ENCODE measurements around the gene TMEM41A.
"Not testable (repeated sequence)": the region's sequence is repeated elsewhere in the genome, so short reads cannot be mapped to it uniquely, and the experiment has no call there.

TMEM41A gene

DNA sequence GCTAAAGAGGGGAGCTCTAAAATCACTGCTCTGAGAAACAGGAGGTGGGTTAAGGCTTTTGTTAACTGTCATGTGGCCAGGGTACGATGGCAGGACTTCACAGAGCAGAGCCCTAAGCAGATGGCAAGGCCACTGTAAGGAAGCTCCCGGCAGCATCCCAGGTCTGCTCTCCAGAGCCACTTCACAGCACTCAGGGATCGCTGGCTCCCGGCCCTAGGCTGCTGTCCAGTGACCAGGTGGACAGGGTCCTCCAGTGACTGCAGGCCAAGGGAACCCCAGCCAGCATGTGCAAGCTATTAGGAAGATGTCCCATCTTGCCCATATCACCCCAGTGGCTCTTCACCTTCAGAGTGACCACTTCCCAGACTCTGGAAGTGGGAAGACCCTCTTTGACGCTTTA is 10.4 kb downstream of the TMEM41A start:
- DNase-seq (ENCODE audit: low spot score) = no peak

DNA sequence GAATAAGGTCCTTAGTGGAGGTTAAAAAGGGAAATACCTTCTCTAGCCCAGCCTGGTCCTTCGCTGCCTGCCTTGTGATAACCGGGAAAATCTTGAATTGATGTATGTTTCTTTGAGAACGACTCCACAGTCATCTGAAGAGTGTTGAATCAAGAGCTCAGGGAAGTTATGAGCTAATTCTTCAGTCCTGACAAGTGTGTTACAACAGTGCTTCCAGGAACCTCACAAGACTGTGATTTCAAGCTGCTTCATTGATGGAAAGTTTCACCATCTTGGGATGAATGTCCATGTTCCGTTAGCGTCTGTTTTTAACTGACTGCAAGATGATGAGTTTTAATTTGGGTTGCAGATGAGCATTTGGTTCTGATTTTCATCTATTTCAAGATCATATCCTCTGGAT is 12.4 kb downstream of the TMEM41A start:
- no peak for DNase-seq (ENCODE audit: low spot score)

GRCh38 chr3:185484296-185484695 is 14.5 kb downstream of the TMEM41A start:
- DNase-seq (ENCODE audit: low spot score) = no peak

DNA sequence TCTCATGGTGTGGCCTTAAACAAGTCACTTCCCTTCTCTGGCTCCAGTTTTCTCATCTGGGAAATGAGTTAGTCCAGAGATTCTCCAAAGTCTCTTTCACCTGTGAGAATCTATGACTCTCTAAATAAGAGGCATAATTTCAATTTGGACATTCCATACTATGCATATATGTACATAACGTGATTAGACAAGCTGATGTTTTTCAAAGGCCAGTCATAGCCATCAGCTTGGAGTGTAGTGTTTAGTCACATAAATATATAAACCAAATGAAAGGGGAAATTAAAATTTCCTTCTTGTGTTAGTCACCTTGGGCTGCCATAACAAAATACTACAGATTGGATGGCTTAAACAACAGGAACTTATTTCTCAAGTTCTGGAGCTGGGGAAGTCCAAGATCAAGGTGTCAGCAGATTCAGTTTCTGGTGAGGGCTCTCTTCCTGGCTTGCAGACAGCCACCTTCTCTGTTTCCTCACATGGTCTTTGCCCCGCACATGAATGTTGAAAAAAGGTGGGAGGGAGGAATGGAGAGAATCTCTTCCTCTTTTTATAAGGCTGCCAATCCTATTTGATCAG is 19.4 kb downstream of the TMEM41A start:
- DNase-seq (ENCODE audit: low spot score) = no peak

DNA sequence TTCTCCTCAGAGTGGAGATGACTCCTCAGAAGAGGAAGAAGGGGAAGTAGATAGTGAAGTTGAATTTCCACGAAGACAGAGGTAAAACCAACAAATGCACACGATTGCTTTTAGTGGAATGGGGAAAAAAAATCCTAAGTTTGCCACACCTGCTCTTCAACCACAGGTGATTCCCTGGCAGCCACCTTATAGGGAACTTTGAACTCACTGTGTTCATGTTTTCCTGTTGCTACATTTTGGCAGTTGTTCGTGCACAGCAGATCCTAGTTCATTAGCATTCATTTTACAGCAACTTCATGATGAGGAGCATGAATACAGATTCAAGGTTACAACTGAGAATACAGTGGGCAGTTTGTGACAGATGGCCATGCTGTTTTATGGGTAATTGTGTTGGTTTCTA is 21.5 kb downstream of the TMEM41A start:
- no peak for DNase-seq (ENCODE audit: low spot score)

GRCh38 chr3:185474922-185475321 is 23.9 kb downstream of the TMEM41A start:
- DNase-seq (ENCODE audit: low spot score) = not testable (repeated sequence)

DNA sequence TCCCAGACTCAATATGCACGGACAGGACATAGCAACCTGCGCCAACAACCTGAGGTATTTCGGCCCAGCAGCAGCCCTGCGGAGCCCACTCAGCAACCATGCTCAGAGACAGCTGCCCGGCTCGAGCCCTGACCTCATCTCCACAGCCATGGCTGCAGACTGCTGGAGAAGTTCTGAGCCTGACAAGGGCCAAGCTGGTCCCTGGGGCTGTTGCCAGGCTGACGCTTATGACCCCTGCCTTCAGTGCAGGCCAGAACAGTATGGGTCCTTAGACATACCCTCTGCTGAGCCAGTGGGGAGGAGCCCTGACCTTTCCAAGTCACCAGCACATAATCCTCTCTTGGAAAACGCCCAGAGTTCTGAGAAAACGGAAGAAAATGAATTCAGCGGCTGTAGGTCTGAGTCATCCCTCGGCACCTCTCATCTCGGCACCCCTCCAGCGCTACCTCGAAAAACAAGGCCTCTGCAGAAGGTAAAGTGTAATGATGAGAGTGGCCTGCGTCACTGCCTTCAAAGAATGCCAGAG is 25.5 kb downstream of the TMEM41A start:
- no peak for DNase-seq (ENCODE audit: low spot score)

GRCh38 chr3:185470323-185470722 is 28.5 kb downstream of the TMEM41A start:
- no peak for DNase-seq (ENCODE audit: low spot score)

GRCh38 chr3:185469542-185469941 is 29.3 kb downstream of the TMEM41A start:
- DNase-seq (ENCODE audit: low spot score) = no peak

DNA sequence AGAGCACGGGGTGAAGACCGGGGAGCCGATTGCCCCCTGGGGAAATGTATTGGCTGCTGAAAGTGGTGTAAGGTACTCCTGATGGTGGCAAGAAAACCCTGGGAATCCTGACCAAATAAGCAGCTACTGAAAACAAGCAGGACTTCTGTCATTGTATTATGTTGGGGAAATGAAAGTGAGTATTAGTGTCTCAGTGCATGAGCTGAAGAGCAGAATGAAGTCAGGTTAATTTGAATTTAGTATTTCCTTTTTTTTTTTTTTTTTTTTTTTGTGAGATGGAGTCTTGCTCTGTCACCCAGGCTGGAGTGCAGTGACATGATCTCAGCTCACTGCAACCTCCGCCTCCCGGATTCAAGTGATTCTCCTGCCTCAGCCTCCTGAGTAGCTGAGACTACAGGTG is 32.7 kb downstream of the TMEM41A start:
- DNase-seq (ENCODE audit: low spot score) = not testable (repeated sequence)

GRCh38 chr3:185465471-185465870 is 33.4 kb downstream of the TMEM41A start:
- DNase-seq (ENCODE audit: low spot score) = no peak

DNA sequence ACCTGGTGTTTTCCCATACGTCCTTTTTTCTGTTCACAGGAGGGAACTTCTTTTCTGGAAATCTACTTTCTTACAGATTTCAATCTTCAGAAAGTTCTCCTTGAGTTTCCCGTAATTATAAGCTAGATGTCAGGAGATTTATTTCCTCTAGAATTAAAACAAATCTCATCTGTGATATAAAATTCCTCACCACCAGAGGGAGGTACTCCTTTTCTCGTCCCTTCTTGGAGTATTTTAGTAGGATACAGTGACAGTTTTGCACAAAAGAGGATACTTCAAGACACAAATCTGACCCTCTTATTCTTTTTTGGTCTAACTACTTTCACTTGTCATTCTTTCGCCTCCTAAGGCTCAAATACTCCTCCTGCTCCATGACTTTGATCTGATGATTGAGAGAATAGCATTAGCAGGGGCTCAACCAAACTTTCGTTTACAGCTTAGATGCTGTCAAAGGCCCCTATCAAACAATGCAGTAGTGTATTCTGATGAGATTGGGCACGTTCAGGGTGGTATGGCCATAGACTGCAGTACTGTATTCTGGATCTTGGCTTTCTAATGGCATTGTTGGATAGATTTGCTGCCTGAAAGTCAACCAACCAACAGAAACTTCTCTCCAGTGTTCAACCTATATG is 38.0 kb downstream of the TMEM41A start:
- DNase-seq (ENCODE audit: low spot score) = peak; percentile 39

DNA sequence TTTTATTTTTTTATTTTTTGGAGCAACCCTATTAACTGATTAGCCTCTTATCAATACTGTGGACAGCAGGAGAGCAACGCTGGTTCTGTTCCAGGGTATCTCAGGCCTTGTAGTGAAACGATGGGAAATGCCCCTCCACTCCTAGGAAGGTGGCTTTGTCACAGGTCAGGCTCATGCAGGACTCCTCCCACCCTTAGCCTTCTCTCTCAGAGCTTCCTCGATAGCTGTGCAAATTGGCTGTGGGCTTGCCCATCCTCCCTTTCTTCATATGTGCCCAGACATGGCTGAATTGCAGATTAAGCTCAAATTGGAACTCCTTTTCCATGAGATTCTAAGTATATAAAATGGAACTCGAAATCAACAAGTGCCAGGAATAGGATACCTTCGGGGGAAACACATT is 38.5 kb downstream of the TMEM41A start:
- DNase-seq (ENCODE audit: low spot score) = no peak

DNA sequence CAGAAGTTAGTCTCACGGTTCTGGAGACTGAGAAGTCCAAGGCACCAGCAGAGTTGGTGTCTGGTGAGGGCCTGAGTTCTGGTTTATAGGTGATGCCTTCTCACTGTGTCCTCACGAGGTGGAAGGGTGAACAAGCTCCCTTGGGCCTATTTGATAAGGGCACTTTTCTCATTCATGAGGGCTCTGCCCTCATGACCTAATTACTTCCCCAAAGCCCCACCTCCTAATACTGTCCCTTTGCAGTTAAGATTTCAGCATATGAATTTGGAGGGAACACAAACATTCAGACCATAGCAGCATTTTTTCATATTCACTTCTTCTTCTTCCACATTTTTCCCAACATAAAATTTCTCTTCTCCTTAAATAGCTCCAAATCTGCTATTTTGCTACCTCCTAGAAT is 41.5 kb downstream of the TMEM41A start:
- DNase-seq (ENCODE audit: low spot score) = no peak

DNA sequence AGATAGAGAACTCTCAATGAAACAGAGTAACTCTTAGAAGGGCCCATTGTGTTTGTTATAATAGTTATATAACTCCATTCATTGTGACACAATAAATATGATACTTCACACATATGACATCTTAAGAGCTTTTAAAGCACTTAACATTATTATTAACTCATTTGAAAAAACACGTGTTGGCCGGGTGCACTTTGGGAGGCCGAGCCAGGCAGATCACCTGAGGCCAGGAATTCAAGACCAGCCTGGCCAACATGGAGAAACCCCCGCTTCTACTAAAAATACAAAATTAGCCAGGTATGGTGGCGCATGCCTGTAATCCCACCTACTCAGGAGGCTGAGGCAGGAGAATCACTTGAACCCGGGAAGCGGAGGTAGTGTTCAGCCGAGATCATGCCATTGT is 47.4 kb downstream of the TMEM41A start:
- DNase-seq (ENCODE audit: low spot score) = not testable (repeated sequence)

- DNase-seq (ENCODE audit: low spot score) = no peak
These were observed 50.7 kb downstream of the TMEM41A start for GRCh38 chr3:185448107-185448506.

DNA sequence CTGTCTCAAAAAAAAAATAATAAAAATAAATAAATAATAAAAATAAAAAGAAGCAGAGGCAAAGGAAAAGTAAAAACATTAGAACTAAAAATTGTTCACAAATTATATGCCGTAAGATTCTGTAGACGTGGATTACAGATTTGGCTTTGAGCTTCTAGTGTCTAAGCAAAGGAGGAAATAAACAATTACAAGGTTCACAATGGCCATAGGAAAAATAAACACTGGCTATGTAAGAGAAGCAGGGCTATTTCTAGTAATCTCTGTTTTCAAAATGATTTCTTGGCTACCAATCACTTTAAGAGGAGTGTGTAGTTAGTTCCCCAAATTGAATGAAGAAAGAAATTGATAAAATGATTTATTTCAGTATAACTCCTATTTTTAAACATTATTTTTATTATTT is 54.5 kb downstream of the TMEM41A start:
- no peak for DNase-seq (ENCODE audit: low spot score)

DNA sequence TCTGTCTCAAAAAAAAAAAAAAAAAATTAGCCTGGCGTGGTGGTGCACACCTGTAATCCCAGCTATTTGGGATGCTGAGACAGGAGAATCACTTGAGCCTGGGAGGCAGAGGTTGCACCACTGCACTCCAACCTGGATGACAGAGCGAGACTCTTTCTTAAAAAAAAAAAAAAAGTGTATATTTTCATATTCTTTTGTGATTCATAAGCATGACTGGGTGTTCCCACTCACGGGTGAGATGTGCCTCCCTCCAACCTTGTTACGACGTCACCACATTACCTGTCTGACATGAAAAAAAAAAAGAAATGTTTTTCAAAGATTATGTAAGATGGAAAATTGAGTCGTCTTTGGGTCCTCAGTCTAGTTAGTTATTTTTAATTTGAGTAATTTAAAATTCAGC is 56.8 kb downstream of the TMEM41A start:
- no peak for DNase-seq (ENCODE audit: low spot score)

DNA sequence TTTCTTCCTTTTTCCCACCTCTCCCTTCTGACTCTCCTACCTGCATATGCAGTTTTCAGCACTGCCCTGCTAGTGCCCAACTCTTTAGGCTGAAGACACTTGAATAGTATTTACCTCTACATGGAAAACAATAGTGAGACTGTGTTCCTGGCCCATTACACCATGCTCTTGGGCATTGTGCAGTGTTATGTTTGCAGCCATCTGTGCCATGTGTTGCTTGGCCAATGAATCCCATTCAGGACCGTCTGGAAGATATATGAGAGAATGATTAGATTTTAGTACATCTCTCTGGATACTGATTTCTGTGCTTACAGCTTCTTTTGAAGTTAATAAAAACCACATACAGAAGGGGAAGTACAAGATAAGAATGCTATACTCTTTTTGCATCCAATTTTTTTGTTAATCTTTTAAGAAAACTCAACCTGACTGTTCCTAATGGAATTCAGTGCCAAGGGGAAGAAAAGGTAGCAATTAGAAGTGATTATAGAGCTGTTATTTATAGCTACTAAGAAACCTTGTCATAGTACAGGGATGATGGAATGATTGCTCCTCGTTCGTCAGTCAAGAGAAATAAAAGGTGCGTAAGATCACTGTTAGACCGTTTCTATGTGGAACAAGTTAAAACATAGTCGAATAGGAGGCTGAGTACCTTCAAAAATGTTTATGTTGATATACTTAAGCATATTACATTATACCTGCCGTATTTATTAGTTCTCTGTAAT is 58.9 kb downstream of the TMEM41A start:
- DNase-seq (ENCODE audit: low spot score) = no peak
